ENCODE results near the gene TULP1. TPM values are rescaled to one million over a fixed set of nuclear protein-coding genes. Genes with fewer than 3 reads are reported as not detected.

The TULP1 gene
- total and polyA plus RNA-seq, 2 donors from 2014 or later, result not detected

DNA sequence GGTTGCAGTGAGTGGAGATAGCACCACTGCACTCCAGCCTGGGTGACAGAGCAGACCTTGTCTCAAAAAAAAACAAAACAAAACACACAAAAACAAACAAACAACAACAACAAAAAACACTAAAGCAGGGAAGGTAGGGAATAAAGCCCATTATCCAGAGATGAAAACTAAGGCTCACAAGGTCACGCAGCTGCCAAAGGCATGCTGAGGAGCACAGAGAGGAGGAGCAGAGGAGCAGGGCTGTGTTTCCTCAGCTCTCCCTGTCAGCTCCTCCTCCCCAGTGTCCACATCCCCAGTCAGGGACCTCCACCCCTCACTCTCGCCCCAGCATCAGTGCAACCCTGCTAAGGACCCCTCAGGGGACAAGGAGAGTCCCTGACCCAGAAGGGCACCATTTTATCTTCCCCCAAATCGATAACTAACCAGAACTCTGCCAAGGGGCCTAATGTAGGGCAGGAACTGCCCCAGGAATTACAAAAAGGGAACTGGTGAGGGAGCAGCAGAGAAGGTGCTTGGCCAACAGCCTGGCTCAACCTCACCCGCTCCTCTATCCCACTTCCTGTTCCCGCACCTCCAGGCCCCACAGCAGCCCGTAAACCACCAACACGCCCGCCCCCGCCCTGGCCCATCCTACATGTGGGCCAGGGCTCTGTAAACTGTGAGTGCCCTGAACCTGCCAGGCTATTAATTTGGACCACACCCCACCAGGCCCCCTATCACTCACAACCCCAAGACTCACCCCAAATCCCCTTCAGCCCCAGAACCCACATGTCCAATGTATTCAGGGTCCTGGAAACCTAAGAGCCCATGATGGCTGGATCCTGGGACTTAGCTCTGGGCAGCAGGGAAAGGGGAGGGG lies 24.8 kb downstream of the TULP1 start:
- no peak overlapping the region for H3K4me3 ChIP-seq (ENCODE audit: low read length in 3 of 3)
- FAIRE-seq (no peak), DNase-seq (peak in 1 of 5 donors; percentile 63)
- intact Hi-C loops (cut with DNase I), result no loop called here
- TF ChIP-seq, protein P1, sequence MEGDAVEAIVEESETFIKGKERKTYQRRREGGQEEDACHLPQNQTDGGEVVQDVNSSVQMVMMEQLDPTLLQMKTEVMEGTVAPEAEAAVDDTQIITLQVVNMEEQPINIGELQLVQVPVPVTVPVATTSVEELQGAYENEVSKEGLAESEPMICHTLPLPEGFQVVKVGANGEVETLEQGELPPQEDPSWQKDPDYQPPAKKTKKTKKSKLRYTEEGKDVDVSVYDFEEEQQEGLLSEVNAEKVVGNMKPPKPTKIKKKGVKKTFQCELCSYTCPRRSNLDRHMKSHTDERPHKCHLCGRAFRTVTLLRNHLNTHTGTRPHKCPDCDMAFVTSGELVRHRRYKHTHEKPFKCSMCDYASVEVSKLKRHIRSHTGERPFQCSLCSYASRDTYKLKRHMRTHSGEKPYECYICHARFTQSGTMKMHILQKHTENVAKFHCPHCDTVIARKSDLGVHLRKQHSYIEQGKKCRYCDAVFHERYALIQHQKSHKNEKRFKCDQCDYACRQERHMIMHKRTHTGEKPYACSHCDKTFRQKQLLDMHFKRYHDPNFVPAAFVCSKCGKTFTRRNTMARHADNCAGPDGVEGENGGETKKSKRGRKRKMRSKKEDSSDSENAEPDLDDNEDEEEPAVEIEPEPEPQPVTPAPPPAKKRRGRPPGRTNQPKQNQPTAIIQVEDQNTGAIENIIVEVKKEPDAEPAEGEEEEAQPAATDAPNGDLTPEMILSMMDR (IDR thresholded peaks at IDR 0.05; ENCODE audit: borderline replicate concordance, extremely low read depth, insufficient read depth), result no peak
- H3K9me3 ChIP-seq (ENCODE audit: control insufficient read depth in 2 of 3, insufficient read depth in 1 of 3, low read length in 3 of 3), result no peaks in the 10 kb centered on the region
- H3K9ac ChIP-seq (ENCODE audit: low read length in 3 of 3), result peak overlapping the region in 1 of 3 donors; percentile 61
- H3K4me1 ChIP-seq (ENCODE audit: control insufficient read depth in 2 of 3, insufficient read depth in 2 of 3, low read depth in 1 of 3, low read length in 3 of 3), result peaks cover 0 to 32% (median 19%) of the 10 kb centered on the region in 3 donors
- H3K36me3 ChIP-seq (ENCODE audit: control insufficient read depth in 2 of 3, insufficient read depth in 3 of 3, low read length in 3 of 3), result no peaks in the 10 kb centered on the region
- H3K27ac ChIP-seq (ENCODE audit: low read depth in 2 of 2, low read length in 2 of 2), result peak overlapping the region; percentile 51 to 78
- no peaks in the 10 kb centered on the region for H3K27me3 ChIP-seq (ENCODE audit: control insufficient read depth, insufficient read depth, low read length)

DNA sequence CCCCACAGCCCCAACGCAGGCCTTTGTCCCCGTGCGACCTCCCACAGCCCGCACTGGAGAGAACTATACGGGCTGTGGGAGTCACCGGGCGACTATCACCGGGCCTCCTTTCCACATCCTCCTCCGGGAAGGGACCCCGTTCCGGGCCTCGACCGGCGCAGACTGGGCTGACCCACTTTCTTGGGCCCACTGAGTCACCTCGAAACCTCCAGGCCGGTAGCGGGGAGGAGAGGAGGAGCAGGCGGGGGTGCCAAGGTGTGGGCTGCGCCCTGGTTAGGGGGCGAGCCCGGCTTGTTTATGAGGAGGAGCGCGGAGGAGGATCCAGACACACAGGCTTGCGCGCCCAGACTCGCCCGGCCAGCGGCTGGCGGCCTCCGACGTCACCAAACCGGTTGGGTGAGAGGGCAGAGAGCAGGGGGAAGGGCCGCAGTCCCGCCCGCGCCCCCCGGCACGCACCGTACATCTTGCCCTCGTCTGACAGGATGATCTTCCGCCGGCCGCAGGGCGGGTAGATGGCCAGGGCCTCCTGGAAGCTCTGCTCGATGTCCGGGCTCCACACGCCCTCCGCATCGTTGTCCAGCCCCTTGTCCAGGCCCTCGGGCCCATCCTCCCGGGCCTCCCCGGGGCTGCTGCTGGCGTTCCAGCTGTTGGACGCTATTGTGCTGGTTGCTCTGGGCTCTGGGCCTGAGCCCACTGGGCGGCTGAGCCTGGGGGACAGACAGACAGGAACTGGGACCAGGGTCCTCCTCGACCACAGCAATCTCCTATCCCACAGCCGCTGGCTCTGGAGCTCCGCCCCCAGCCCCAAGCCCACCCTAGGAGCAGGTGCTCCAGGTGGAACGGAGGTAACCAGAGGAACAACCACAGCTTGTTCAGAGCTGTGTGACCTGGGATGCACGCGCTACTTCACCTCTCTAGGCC lies 26.4 kb downstream of the TULP1 start:
- no peaks in the 10 kb centered on the region for H3K36me3 ChIP-seq (ENCODE audit: control insufficient read depth in 2 of 3, insufficient read depth in 3 of 3, low read length in 3 of 3)
- TF ChIP-seq, protein P1 (IDR thresholded peaks at IDR 0.05; ENCODE audit: borderline replicate concordance, extremely low read depth, insufficient read depth), result no peak
- intact Hi-C loops (cut with DNase I), result no loop called here
- FAIRE-seq, result no peak
- peak; percentile 87 to 92 (median 90) for DNase-seq
- H3K4me1 ChIP-seq (ENCODE audit: control insufficient read depth in 2 of 3, insufficient read depth in 2 of 3, low read depth in 1 of 3, low read length in 3 of 3), result peaks cover 0 to 25% (median 19%) of the 10 kb centered on the region in 3 donors
- peak overlapping the region; percentile 74 to 91 for H3K27ac ChIP-seq (ENCODE audit: low read depth in 2 of 2, low read length in 2 of 2)
- no peaks in the 10 kb centered on the region for H3K27me3 ChIP-seq (ENCODE audit: control insufficient read depth, insufficient read depth, low read length)
- H3K9ac ChIP-seq (ENCODE audit: low read length in 3 of 3), result peak overlapping the region in 1 of 3 donors; percentile 53
- no peaks in the 10 kb centered on the region for H3K9me3 ChIP-seq (ENCODE audit: control insufficient read depth in 2 of 3, insufficient read depth in 1 of 3, low read length in 3 of 3)
- H3K4me3 ChIP-seq (ENCODE audit: low read length in 3 of 3), result no peak overlapping the region

DNA sequence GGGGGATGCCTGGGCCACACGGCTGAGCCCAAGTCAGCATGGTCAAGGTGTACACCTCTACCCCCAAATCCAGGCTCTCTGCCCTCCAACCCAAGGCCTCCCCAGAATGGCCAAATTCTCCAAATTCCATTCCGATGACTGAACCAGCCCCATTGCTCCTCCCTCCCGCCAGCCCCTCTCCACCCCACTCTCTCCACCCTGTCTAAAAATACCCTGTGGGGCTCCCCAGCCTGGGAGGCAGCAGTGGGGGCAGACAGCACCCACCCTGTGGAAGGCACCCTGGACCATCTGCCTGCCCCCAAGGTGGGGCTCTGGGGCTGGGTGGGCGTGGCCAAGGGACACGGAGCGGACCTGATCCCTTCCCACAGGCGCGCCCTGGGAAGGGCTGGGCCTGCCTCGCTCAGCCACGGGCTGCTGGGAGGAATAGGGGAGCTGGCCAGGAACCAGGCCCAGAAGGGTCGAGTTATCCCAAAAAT lies 27.3 kb downstream of the TULP1 start:
- TF ChIP-seq, protein P1 (IDR thresholded peaks at IDR 0.05; ENCODE audit: borderline replicate concordance, extremely low read depth, insufficient read depth), result no peak
- H3K4me3 ChIP-seq (ENCODE audit: low read length in 3 of 3), result no peak overlapping the region

More for the DNA sequence above, 27.3 kb downstream of the TULP1 start:
- Histone ChIP-seq H3K27ac (ENCODE audit: low read depth in 2 of 2, low read length in 2 of 2) (peak overlapping the region; percentile 74 to 91), H3K9ac (ENCODE audit: low read length in 3 of 3) (peak overlapping the region in 1 of 3 donors; percentile 53), H3K9me3 (ENCODE audit: control insufficient read depth in 2 of 3, insufficient read depth in 1 of 3, low read length in 3 of 3) (no peaks in the 10 kb centered on the region), H3K4me1 (ENCODE audit: control insufficient read depth in 2 of 3, insufficient read depth in 2 of 3, low read depth in 1 of 3, low read length in 3 of 3) (peaks cover 0 to 23% (median 19%) of the 10 kb centered on the region in 3 donors), H3K27me3 (ENCODE audit: control insufficient read depth, insufficient read depth, low read length) (no peaks in the 10 kb centered on the region), H3K36me3 (ENCODE audit: control insufficient read depth in 2 of 3, insufficient read depth in 3 of 3, low read length in 3 of 3) (no peaks in the 10 kb centered on the region)
- peak; percentile 53 to 83 (median 72) for DNase-seq
- intact Hi-C loops (cut with DNase I), result no loop called here
- FAIRE-seq, result no peak
